Inflammatory macrophage treated with lipopolysaccharide for 1 hour (primary cell): ENCODE data around the gene SLC66A2.

Experiments used
- DNase-seq, 2 donors: peaks; one replicate each; pipeline ENCODE4 v3.0.0-alpha.2; 2020 to 2022

SLC66A2 gene

DNA sequence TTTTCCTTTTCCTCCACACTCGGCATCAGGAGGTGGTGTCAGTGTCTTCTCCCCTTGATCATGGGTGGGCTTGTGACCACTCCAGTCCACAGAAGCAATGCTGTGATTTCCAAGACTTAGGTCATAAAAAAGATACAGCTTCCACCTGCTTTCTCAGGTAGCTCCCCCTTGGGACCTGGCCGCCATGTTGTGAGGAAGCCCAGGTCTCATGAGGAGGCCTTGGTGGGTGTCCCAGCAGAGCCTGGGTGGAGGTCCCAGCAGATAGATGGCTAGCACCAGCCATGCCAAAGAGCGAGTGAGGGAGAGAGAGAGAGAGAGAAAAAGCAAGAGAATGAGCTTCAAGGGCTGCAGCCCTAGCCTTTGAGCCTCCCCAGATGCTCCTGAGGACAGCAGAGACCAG is 16.0 kb downstream of the SLC66A2 start:
- DNase-seq, result no peak

DNA sequence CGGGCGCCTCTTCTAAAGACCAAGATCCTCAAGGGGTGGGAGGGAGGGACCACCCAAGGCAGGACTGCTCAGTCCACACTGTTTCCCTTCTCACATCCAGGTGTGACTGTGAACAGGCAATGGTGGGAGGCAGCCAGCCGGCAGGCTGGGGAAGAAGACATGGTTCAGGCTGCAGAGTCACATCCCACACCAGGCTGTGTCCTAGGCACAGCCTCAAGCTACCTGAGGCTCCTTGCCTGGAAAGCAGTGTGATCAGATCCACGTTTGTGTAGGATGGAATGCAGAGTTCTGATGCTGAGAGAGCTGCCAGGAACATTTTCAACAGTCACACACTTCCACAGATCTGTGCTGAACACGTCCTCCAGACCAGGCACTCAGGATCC is 16.4 kb downstream of the SLC66A2 start:
- no peak for DNase-seq

DNA sequence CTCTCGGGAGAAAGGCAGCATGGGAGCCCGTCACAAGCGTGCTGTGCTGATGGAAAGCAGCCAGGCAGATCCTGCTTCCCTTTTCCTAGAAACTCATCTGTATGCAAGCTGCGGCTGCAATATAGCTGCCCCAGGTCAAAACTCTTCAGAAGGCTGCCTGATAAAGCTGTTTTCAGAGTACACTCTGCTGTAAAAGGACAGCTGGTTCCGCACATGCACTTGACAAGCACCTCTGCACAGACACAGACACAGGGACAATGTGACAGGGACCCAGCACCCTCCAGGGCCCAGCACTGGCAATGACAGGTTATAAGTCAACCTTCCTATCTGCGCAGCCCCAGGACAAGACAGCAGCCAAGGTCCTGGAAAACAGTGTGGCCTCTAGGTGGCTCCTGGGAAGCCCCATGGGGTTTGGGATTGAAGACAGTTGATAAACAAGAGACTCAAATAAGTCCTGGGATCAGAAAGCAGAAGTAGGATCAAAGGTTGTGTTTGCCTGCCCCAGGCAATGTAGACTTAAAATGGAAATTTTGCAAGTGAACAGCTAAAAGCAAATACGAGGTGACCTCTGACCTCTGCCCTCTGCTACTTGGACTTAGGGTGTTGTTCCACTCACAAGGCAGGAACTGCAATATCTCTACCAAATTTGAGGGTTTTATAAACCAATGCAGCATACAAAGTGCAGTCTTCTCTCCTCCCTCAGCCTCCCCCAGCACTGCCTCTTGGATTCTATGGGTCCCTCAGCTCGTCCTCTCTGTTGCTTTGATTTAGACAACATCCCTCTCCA is 16.9 kb downstream of the SLC66A2 start:
- peak; percentile 37 for DNase-seq

DNA sequence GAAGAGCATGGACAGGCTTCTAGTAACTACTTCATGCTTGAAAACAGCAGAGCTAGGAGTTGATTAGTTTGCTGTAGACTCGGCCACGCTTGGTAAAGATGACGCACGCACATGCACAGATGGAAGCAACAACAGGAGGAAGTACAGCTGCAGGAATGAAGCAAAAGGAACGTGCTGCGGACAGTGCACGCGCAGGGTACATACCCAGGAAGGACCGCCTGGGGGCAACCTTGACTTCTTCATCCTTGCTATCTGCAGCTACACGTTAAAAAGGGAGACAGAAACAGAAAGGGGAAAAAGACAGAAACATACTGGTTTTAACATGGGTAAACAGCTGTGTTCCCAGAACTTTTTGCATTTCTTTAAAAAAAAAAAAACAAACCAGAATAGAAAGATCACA is 17.7 kb downstream of the SLC66A2 start:
- no peak for DNase-seq

DNA sequence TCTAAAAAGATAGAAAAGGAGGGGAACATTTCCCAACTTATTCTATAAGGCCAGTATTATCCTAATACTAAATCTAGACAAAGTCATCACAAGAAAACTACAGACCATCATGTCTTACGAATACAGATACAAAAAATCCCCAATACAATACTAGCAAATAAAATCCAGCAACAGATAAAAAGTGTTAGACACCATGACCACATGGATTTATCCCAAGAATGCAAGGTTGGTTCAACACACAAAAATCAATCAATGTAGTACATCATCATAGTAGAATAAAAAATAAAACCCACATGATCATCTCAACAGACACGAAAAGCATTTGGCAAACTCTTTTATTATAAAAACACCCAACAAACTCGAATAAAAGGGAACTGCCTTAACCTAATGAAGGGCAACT is 18.5 kb downstream of the SLC66A2 start:
- DNase-seq, result no peak

DNA sequence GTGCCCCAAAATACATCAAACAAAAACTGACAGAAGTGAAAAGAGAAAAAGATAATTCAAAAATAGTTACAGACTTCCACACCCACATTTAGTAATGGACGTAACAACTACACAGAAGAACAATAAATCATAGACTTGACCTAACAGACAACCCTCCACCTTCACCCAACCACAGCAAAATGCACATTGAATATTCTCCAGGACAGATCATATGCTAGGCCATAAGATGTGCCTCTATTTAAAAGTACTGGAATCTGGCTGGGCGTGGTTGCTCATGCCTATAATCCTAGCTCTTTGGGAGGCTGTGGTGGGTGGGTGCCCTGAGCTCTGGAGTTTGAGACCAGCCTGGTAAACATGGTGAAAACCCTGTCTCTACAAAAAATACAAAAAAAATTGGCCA is 20.0 kb downstream of the SLC66A2 start:
- no peak for DNase-seq

DNA sequence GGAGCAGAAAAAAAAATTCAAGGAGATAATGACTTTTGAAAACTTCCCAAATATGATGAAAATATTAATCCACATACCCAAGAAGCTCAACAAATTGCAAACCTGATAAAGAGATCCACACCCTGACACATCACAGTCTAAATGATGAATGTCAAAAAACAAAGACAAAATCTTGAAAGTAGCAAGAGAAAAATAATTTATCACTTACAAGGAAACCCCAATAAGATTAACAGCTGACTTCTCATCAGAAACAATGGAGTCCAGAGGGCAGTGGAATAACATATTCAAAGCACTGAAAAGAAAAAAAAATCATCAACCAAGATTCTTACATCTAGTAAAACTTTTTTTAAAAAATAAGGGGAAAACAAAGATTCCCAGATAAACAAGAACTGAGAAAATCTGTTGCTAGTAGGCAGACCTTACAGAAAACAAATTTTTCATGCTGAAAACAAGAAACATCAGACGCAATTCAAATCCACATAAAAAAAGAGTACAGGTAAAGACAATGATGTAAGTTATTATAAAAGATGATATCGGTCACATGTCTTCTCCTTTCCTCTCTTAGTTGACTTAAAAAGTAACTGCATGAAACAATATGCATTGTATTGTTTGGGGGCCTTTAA is 21.3 kb downstream of the SLC66A2 start:
- DNase-seq, result no peak

DNA sequence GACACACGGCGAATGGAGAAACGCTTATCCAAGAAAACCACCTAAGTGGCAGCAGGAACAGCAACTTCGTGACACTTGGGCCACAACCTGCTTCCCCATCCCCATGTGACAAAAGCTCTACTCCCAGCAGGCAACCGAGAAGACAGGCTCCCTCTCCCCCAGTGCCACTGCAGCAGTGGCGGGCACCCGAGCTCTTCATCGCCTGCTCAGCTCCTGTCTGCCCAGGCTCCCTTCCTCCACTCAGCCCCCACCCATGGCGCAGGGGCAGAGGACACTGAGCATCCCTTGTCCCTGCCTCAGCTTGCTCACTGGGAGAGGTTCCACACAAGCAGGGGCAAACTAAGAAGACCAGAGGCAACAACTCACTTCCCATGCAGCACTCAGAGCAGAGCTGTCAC is 22.9 kb downstream of the SLC66A2 start:
- no peak for DNase-seq

DNA sequence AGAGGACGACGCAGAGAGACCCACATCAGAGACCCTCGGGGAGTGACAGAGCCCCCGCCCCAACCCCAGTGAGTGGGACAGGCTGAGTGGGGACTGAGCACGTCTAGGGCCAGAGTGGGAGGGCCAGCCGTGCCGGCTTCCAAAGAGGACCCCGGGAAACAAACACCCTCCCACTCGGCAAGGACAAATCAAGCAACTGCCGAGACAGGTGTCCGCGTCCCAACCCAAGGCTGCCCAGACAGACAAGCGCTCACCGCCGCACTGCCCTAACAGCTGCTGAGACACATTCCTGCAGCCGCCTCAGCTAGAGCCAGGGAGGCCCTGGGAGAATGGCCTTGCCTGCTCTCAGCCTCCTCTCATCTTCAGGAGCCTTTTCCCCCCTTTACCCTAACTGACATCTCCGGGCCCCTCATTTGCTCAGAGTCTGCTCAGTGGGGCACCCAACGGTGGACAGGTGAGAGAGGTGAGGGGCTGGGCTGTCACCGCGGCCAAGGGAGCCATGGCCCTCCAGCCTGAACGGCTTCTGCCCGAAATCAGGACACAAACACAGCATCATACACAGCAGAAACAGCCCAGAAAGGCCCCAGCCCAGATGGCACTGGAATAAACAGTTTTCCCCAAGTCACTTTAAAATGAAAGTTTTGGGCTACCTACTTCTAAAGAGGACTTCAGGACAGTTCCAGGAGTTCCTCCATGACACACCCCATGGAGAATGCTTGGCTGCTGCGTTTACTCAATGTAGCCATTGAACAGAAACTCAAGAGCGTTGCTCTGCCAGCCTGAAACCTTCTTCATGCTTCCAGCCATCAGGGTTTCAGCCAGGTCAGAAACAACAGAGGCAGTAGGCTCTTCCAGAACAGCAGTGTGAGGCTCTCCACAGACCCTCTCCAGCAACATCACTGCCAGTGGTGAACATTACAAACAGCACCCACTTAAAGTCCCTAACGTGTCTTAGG is 23.6 kb downstream of the SLC66A2 start:
- no peak for DNase-seq

DNA sequence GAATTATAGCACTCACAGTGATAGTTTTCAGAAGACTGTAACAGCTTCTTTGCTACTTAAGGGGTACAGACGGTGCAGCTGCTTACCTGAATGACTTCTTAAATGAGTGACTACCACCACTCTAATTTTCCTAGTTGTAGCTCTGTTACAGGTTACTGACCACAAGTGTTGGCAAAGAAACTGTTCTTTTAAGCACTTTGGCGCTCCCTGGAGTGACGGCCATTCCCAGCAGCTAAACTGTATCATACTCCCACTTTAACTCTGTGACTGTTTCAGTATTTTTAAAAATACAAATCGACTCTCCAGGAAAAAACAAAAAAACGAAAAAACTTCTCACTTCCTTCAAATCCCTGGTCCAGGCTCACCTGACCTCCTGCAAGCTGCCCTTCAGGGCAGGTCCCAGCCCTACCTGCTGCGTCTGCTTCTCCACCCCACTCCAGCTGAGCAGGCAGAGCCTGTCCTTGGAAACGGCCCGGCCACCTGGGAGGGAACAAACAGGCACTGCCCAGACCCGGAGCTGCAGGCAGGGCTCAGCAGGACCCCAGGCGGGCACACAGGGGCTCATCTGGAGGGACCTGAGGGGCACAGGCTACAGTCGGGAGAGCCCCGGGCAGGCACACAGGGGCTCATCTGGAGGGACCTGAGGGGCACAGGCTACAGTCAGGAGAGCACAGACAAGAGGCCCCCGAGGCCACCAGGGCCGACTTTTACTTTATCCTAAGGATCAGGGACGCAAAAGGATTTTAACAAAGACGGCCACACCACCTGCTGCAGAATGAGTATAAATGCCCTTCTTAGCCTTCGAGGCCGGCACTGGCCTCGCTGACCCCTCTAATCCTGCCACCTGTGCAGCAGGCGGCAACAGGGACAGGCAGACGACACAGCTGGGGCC is 24.5 kb downstream of the SLC66A2 start:
- no peak for DNase-seq

DNA sequence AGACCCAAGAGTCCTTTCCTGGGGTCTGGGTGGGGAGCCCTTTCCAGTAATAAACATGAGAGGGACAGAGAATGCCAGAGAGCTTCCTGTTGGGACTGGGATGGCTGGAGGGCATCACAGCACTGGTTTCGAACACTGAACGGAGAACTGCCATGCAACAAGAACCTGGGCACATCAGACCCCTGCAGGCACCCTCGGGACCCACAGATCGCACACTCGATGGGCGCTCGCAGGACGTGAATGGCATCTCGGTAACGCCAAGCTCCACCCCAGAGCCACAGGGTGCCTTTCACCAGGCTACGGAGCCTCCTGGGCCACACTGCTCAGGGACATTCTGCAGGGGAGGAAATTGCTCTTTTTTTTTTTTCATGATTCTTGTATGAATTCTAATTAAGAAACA is 25.1 kb downstream of the SLC66A2 start:
- DNase-seq, result no peak

DNA sequence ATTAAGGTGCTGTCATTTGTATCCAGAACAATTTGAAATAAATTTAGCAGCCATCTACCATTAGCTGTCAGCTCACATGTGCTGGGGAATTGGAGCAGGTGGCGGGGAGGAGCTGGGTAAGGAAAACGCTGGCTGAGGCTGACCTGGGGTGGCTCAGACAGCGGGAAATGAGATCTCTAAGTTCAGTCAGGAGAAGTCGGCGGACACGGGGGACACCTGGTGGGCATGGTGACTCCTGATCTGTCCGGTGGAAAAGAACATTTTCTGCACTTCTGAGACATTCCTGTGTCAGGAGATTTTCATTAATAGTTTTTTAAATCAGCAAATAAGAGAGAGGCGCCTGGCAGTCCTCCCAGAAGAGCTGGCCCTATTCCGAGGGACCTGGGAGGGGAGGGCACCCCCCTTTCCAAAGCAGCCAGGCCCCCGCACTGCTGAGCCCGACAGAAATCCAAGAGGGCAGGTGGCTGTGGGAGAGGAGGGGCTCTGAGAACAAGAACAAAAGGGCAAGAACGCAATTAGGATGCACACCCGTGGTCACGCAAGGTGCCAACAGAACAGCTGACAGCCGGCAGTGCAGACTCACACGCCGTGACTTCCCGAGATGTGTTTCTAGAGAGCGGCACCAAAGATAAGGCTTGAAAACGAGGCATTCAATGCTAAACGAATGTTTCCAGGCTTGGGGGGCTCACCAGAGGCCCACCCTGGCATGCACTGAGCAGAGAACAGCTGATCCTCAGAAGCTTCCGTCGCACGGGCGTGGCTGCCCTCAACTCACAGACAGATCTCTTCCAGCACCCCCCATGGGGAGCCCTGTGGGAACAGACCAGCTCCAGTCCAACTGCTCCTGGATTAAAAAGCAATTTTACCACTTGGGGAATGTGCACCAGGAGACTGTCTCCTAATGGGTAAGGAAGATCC is 26.4 kb downstream of the SLC66A2 start:
- no peak for DNase-seq

DNA sequence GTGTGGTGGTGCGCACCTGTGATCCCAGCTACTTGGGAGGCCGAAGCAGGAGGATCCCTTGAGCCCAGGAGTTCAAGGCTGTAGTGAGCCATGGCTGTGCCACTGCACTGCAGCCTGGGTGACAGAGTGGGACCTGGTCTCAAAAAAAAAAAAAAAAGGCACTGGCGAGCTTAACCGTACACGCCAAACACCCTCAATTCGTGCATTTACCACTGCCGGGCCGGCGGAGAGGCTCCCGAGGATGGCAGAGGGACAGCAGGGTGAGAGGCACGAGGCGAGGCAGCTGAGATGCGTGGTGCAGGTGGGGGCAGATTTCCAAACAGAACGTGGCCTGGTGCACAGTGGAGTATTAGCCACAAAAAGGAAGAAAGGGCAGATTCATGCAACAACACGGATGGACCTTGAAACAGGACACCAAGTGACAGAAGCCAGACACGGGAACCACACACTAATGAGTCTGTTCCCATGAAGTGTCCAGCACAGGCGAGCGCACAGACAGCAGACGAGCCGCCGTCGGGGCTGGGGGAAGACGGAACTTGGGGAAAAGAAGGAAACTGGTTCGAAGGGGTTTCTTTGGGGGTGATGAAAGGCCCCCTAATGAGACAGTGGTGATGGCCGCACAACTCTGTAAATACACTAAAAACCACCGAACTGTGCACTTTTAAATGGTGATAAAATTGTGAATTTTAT is 27.4 kb downstream of the SLC66A2 start:
- no peak for DNase-seq

DNA sequence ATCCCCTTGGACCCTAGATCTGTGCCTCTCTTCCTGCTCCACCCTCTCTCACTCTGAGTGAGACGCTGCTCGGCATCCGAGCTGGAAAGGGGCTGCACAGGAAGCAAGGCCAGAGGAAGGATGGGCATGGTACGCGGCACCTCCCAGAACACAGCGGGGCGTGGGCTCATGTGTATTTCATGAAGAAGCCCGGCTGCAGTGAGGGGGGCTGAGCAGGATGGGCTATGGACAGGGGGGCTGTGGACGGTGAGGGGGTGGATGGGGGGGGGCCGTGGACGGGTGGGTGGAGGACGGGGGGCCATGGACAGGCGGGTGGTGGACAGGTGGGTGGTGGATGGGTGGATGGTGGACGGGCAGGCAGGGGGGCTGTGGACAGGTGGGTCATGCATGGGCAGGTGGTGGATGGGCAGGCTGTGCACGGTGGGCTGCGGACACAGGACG is 28.5 kb downstream of the SLC66A2 start:
- DNase-seq, result no peak

DNA sequence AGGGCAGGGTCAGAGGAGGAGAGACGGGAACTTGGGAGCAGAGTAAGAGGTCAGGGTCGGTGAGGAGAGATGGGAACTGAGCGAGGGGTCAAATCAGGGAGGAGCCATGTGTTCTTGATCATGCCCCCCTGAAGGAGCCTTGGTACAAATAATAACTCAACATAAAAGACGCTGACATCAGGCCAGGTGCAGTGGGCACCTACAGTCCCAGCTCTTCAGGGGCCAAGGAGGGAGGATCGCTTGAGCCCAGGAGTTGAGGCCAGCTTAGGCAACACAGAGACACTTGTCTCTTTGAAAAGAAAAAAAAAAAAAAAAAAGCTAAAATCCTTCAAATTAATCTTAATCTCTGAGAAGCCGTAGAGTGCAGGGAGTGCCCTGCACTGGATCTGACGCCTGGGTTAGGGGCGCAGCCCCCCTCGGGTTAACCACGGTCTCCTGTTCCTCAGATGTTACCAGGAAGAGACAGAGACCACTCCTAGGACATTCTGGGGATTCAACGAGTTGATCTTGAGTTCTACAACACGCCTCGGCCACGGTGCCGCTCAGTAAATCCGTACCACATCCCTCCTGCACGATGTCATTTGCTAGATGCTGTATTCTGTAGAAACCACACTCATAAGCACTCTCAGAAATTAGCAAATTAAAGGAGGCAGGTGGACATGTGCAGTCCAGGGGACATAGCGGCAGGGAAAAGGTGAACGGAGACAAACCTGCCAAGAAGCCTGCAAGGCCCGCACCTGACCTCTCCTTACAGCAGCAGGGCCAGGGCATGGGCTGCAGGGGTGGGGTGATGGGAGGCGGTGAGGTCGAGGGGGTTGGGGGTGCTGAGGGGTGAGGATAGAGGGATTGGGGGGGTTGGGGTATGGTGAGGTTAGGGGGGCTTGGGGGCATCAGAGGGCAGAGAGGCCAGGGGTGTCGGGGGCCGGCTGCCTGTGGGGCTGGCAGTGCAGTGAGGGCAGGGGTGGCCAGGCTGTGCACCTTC is 29.2 kb downstream of the SLC66A2 start:
- no peak for DNase-seq

DNA sequence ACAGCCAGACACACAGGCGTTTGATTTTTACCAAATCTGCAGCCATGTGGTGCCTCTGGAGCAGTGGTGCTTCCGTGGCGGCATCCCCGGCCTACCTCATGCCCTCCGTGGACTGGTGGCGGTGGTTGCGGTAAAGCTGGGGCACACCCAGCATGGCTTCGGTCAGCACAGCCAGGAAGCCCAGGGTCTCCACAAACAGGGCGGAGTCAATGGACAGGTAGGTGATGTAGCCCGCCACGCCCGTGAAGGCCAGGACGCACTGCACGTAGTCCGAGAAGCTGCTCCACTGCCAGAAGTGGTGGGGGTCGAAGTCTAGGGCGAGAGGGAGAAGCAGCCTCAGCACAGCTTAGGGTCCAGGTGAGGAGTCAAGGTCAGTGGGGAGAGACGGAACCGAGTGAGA is 32.4 kb downstream of the SLC66A2 start:
- no peak for DNase-seq

DNA sequence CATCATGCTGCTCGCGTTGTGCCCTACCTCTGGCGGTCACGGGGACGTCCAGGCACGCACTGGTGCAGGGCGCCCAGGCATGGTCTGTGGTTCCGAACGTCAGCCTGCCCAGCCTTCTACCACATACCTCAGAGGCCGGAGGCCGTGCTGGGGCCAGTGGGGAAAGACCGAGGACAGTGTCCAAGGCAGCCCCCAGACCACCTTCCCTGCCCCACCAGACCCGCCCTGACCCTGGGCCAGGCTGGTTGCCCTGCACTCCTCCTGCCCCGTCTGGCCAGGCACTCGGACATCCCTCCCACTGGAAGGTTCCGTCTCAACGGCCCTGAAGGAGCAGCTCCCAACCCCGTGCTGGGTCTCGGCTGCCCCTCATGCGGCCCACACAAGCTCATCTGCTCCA is 32.8 kb downstream of the SLC66A2 start:
- no peak for DNase-seq

DNA sequence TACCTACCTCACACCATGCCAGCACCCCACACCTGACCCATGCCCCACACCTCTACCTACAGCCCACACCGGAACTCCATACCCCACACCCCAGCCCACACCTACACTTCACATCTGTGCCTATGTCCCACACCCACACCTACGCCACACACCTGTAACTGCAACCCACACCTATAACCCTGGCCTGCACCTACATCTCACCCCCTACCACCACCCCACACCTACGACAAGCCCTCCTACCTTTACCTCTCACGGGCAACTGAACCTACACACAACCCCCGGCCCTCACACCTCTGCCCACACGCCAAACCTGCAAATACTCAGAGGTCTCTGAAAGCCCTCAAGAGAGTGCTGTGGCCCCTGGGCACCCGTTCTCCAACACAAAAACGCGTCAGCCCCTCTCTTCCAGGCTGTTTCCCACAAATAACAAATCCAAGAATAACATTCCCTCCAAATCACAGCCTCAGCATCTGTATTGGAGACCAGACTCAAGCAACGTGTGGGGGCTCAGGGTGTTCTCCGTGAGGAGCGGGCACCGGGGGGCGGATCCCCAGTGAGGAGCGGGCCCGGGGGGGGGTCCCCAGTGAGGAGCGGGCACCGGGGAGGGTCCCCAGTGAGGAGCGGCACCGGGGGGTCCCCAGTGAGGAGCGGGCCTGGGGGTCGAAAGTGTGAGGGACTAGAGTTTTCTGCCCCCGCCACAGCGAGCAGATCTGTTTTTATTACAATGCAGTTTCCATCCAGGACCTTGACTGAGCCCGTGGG is 33.4 kb downstream of the SLC66A2 start:
- DNase-seq, result no peak
